ENCODE data around the gene SHANK3.

Gene SHANK3

DNA sequence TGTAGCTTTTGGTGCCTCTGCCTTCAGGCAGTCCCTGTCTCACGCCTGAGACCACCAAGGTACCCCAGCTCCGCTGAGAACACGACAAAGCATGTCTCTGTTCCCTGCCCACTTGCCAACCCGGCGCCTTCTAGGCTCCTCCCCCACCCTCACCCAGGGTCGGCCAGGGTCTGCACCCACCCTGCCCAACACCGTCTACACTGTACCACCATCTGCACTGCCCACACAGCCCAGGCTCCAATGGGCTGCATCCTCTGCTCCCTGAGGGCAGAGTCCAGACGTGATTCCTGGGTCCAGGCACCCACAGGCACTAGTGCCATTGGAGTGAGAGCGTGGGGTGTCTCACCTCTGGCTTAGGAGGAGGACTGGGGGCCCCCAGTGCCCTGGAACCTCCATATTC, 42.6 kb downstream of the SHANK3 start:
- DNase-seq (ENCODE audit: low spot score): no peak

DNA sequence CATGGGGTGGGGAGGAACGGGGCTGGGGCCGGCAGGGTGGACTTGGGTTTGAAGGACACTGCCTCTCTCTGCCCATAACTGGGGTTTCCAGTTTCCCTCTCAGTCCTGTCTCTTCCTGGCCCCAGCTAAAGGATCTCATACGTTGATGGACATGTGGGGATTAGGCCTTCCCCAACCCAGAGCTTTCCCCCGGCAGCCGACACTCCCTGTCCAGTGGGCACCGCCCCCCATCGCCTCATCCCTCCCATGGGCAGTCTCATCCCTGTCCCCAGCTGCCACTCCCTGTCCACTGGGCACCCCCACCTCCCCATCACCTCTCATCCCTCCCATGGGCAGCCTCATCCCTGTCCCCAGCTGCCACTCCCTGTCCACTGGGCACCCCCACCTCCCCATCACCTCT, 43.2 kb downstream of the SHANK3 start:
- TF ChIP-seq, protein P1, sequence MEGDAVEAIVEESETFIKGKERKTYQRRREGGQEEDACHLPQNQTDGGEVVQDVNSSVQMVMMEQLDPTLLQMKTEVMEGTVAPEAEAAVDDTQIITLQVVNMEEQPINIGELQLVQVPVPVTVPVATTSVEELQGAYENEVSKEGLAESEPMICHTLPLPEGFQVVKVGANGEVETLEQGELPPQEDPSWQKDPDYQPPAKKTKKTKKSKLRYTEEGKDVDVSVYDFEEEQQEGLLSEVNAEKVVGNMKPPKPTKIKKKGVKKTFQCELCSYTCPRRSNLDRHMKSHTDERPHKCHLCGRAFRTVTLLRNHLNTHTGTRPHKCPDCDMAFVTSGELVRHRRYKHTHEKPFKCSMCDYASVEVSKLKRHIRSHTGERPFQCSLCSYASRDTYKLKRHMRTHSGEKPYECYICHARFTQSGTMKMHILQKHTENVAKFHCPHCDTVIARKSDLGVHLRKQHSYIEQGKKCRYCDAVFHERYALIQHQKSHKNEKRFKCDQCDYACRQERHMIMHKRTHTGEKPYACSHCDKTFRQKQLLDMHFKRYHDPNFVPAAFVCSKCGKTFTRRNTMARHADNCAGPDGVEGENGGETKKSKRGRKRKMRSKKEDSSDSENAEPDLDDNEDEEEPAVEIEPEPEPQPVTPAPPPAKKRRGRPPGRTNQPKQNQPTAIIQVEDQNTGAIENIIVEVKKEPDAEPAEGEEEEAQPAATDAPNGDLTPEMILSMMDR (IDR thresholded peaks at IDR 0.05): no peak
- Histone ChIP-seq H3K27ac (no peak overlapping the region), H3K4me3 (no peak overlapping the region)
- no peak for DNase-seq (ENCODE audit: low spot score)

More for the DNA sequence above, 42.6 kb downstream of the SHANK3 start:
- TF ChIP-seq, protein P1 (IDR thresholded peaks at IDR 0.05): no peak
- no peak overlapping the region for H3K4me3 ChIP-seq
- H3K27ac ChIP-seq: no peak overlapping the region

DNA sequence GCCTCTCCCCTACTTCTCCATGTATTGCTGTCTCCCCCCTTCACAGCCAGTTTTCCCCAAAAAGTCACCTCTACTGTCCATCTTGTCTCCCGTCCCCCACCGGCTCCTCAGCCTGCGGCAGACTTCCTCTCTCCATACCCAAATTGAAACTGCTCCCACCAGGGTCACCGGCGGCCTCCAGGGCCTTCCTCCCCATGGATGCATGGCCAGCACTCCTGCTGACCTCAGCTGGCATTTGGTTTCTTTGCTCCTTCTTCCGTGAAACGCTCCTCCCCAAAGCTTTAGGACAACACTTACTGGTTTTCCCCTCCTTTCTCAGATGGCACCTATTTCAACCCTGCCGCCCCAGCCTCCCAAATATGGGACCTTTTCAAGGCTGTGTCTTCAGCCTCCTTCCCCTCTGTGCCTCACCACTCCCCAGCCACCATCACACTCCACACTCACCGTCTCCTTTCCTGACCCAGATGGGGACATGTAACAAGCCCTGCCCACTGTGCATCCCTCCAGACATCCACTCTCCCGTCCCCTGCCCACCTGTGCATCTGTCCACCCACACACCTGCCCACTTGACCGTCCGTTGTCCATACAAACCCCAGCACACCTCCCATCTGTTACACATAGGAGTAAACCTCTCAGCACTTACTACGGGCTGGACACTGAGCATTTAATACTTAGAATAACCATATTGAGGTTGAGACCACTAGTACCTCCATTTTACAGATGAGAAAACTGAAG, 43.8 kb downstream of the SHANK3 start:
- Histone ChIP-seq H3K27ac (no peak overlapping the region), H3K4me3 (no peak overlapping the region)
- no peak for DNase-seq (ENCODE audit: low spot score)
- TF ChIP-seq, protein P1 (IDR thresholded peaks at IDR 0.05): no peak

DNA sequence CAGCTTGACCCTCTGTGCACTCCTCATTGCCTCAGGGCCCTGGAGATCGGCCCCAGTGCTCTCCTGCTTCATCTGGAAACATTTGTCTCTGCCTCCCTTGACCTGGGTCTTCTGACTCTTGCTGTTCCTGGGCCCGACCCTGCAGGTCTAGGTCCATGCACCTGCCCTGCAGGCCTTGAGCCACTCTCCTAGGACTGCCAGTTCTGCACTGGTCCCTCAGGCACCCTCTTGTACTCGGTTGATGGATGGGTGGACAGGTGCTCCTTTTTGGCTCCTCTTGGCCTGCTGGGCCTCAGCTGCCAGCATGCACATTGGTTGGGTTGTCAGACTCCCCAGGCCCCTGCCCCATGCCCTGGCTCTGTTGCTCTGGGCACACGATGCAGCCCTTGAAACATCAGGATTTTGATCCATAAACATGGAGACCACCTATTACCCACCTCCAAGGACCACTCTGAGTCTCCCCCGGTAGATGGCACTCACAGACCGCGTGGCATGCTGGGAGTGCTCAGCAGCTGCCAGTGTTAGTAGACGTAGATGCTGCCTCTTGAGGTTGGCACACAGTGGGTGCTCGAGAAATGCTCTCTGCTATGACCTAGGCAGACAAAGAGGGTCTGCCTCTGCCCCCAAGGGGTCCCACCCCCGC, 45.2 kb downstream of the SHANK3 start:
- no peak for DNase-seq (ENCODE audit: low spot score)
- TF ChIP-seq, protein P1 (IDR thresholded peaks at IDR 0.05): no peak
- Histone ChIP-seq H3K27ac (no peak overlapping the region), H3K4me3 (no peak overlapping the region)

DNA sequence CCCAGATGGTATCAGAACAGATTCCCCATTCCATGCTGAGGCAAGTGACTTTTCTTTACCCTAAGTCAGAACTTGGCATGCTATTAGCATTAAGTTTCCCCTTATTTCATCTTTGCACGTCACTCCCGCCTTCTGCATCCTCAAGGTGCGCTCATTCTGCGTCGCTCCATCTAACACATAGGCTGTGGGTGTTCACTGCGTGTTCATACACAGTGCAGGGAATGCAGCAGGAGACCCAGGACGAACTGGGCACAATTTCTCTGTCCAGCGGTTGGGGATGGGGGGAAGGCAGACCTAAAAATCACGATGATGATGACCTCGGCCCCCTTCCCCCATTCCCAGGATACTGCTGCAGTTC, 45.7 kb downstream of the SHANK3 start:
- DNase-seq (ENCODE audit: low spot score): no peak
- TF ChIP-seq, protein P1 (IDR thresholded peaks at IDR 0.05): no peak

DNA sequence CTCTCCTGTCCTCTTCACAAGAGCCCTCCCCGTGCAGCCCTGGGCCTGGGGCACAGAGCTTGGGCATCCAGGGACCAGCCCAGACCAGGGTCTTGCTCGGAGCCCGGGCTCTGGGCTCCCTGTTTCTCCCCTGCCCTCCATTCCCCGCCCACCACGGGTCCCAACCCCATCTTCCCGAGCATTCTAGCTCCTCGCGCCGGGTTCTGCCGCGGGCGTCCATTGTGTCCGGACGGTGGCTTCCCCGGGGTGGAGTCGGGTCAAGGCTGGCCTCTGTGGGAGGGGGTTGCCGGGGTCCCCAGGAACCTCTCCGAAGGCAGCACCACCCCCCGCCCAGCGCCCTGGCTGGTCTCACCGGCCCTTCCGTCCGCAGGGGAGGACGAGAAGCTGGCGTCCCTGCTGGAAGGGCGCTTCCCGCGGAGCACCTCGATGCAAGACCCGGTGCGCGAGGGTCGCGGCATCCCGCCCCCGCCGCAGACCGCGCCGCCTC, 47.2 kb downstream of the SHANK3 start:
- no peak overlapping the region for H3K27ac ChIP-seq
- peak overlapping the region; percentile 40 for H3K4me3 ChIP-seq
- DNase-seq (ENCODE audit: low spot score): no peak
- TF ChIP-seq, protein P1 (IDR thresholded peaks at IDR 0.05): no peak

More for the DNA sequence above, 45.7 kb downstream of the SHANK3 start:
- no peak overlapping the region for H3K4me3 ChIP-seq
- H3K27ac ChIP-seq: no peak overlapping the region
